Duodenal mucosa (tissue), 2 donors: ENCODE results near the gene ELF5.

Experiments used
- H3K27ac ChIP-seq: one replicate; pipeline ENCODE4 v1.7.0; 2013; ENCODE audit warnings: low read depth, low read length
- H3K27me3 ChIP-seq, 2 donors: one replicate each; pipeline ENCODE4 v1.7.0; 2013; ENCODE audit warnings: low read length in 2 of 2, control low read depth in 1 of 2; ENCODE audit not compliant: insufficient read depth in 2 of 2, control insufficient read depth in 1 of 2
- H3K36me3 ChIP-seq, 2 donors: one replicate each; pipeline ENCODE4 v1.7.0; 2013; ENCODE audit warnings: low read length in 2 of 2, control low read depth in 1 of 2; ENCODE audit not compliant: insufficient read depth in 2 of 2, control insufficient read depth in 1 of 2
- H3K4me1 ChIP-seq, 2 donors: one replicate each; pipeline ENCODE4 v1.7.0; 2013; ENCODE audit warnings: low read length in 2 of 2, control low read depth in 1 of 2; ENCODE audit not compliant: insufficient read depth in 2 of 2, control insufficient read depth in 1 of 2
- H3K4me3 ChIP-seq, 2 donors: one replicate each; pipeline ENCODE4 v1.7.0; 2013; ENCODE audit warnings: low read length in 2 of 2, low read depth in 1 of 2
- H3K9ac ChIP-seq, 2 donors: one replicate each; pipeline ENCODE4 v1.7.0; 2013; ENCODE audit warnings: low read length in 2 of 2, low read depth in 1 of 2
- H3K9me3 ChIP-seq, 2 donors: one replicate each; pipeline ENCODE4 v1.7.0; 2013; ENCODE audit warnings: low read length in 2 of 2, control low read depth in 1 of 2; ENCODE audit not compliant: control insufficient read depth in 1 of 2

The ELF5 gene

GRCh38 chr11:34513682-34514449 is at the start of gene ELF5:
ELF5 (minus strand) TSS chr11:34513794; CDS start chr11:34505749, 8,045 bp downstream.
- Histone ChIP-seq H3K36me3 (no peaks in the 10 kb centered on the region), H3K9ac (no peak within 1 kb of the TSS), H3K9me3 (no peaks in the 10 kb centered on the region), H3K27ac (no peak within 1 kb of the TSS), H3K4me3 (no peak within 1 kb of the TSS), H3K27me3 (no peaks in the 10 kb centered on the region), H3K4me1 (no peaks in the 10 kb centered on the region)

GRCh38 chr11:34562976-34563375 is 49.4 kb upstream of the ELF5 start:
- no peaks in the 10 kb centered on the region for H3K36me3 ChIP-seq
- H3K27ac ChIP-seq = no peak overlapping the region
- H3K9me3 ChIP-seq = no peaks in the 10 kb centered on the region
- no peak overlapping the region for H3K9ac ChIP-seq
- no peaks in the 10 kb centered on the region for H3K4me1 ChIP-seq
- H3K4me3 ChIP-seq = no peak overlapping the region
- H3K27me3 ChIP-seq = no peaks in the 10 kb centered on the region

- Histone ChIP-seq H3K27me3 (no peaks in the 10 kb centered on the region), H3K9ac (no peak overlapping the region), H3K4me1 (no peaks in the 10 kb centered on the region), H3K9me3 (no peaks in the 10 kb centered on the region), H3K4me3 (no peak overlapping the region), H3K27ac (no peak overlapping the region), H3K36me3 (no peaks in the 10 kb centered on the region)
Observed at GRCh38 chr11:34560511-34560910, 46.9 kb upstream of the ELF5 start.

GRCh38 chr11:34558673-34559072 is 45.1 kb upstream of the ELF5 start:
- H3K9me3 ChIP-seq = peaks cover 0 to 2% of the 10 kb centered on the region in 2 donors
- H3K36me3 ChIP-seq = no peaks in the 10 kb centered on the region
- H3K4me3 ChIP-seq = no peak overlapping the region
- H3K27me3 ChIP-seq = no peaks in the 10 kb centered on the region
- no peaks in the 10 kb centered on the region for H3K4me1 ChIP-seq
- H3K9ac ChIP-seq = no peak overlapping the region
- no peak overlapping the region for H3K27ac ChIP-seq

- H3K27ac ChIP-seq = no peak overlapping the region
- H3K9me3 ChIP-seq = peaks cover 0 to 2% of the 10 kb centered on the region in 2 donors
- no peak overlapping the region for H3K9ac ChIP-seq
- H3K4me3 ChIP-seq = no peak overlapping the region
- H3K27me3 ChIP-seq = no peaks in the 10 kb centered on the region
- no peaks in the 10 kb centered on the region for H3K36me3 ChIP-seq
- H3K4me1 ChIP-seq = no peaks in the 10 kb centered on the region
Observed at GRCh38 chr11:34558211-34558610, 44.6 kb upstream of the ELF5 start.

GRCh38 chr11:34552270-34552669 is 38.7 kb upstream of the ELF5 start:
- H3K4me3 ChIP-seq = no peak overlapping the region
- H3K4me1 ChIP-seq = no peaks in the 10 kb centered on the region
- H3K27me3 ChIP-seq = no peaks in the 10 kb centered on the region
- H3K27ac ChIP-seq = no peak overlapping the region
- no peaks in the 10 kb centered on the region for H3K36me3 ChIP-seq
- H3K9ac ChIP-seq = no peak overlapping the region
- H3K9me3 ChIP-seq = peaks cover 0 to 2% of the 10 kb centered on the region in 2 donors

GRCh38 chr11:34549271-34549670 is 35.7 kb upstream of the ELF5 start:
- Histone ChIP-seq H3K36me3 (no peaks in the 10 kb centered on the region), H3K27ac (no peak overlapping the region)

GRCh38 chr11:34548278-34548677 is 34.7 kb upstream of the ELF5 start:
- H3K9me3 ChIP-seq = no peaks in the 10 kb centered on the region
- H3K27ac ChIP-seq = no peak overlapping the region
- H3K9ac ChIP-seq = no peak overlapping the region
- H3K36me3 ChIP-seq = no peaks in the 10 kb centered on the region
- no peak overlapping the region for H3K4me3 ChIP-seq
- H3K27me3 ChIP-seq = no peaks in the 10 kb centered on the region
- no peaks in the 10 kb centered on the region for H3K4me1 ChIP-seq

More at GRCh38 chr11:34549271-34549670, 35.7 kb upstream of the ELF5 start:
- no peak overlapping the region for H3K9ac ChIP-seq
- H3K4me1 ChIP-seq = no peaks in the 10 kb centered on the region
- H3K27me3 ChIP-seq = no peaks in the 10 kb centered on the region
- H3K4me3 ChIP-seq = no peak overlapping the region
- H3K9me3 ChIP-seq = no peaks in the 10 kb centered on the region

- H3K36me3 ChIP-seq = no peaks in the 10 kb centered on the region
- H3K27me3 ChIP-seq = peaks cover 0 to 9% of the 10 kb centered on the region in 2 donors
- H3K9me3 ChIP-seq = no peaks in the 10 kb centered on the region
- H3K27ac ChIP-seq = no peak overlapping the region
- no peaks in the 10 kb centered on the region for H3K4me1 ChIP-seq
- no peak overlapping the region for H3K9ac ChIP-seq
- no peak overlapping the region for H3K4me3 ChIP-seq
Observed at GRCh38 chr11:34546511-34547209, 33.1 kb upstream of the ELF5 start.

- Histone ChIP-seq H3K4me1 (no peaks in the 10 kb centered on the region), H3K9me3 (no peaks in the 10 kb centered on the region), H3K27me3 (peaks cover 8 to 9% of the 10 kb centered on the region in 2 donors), H3K27ac (no peak overlapping the region), H3K4me3 (no peak overlapping the region), H3K36me3 (no peaks in the 10 kb centered on the region), H3K9ac (no peak overlapping the region)
Observed at GRCh38 chr11:34542089-34542488, 28.5 kb upstream of the ELF5 start.
